SK-N-MC (cell line): ENCODE data around the gene LRMDA.

ENCODE experiments used
- EZH2 ChIP-seq: fragments of 200-600 bp; sonication (generic); IDR thresholded peaks from one replicate; pipeline ENCODE4 v1.6.1; 2017; ENCODE audit warnings: antibody characterized with exemption
- POLR2AphosphoS5 ChIP-seq: IDR thresholded peaks from 2 replicates; pipeline ENCODE4 v1.6.1; 2012; ENCODE audit warnings: mild to moderate bottlenecking, low read depth, low read length, borderline replicate concordance

DNA sequence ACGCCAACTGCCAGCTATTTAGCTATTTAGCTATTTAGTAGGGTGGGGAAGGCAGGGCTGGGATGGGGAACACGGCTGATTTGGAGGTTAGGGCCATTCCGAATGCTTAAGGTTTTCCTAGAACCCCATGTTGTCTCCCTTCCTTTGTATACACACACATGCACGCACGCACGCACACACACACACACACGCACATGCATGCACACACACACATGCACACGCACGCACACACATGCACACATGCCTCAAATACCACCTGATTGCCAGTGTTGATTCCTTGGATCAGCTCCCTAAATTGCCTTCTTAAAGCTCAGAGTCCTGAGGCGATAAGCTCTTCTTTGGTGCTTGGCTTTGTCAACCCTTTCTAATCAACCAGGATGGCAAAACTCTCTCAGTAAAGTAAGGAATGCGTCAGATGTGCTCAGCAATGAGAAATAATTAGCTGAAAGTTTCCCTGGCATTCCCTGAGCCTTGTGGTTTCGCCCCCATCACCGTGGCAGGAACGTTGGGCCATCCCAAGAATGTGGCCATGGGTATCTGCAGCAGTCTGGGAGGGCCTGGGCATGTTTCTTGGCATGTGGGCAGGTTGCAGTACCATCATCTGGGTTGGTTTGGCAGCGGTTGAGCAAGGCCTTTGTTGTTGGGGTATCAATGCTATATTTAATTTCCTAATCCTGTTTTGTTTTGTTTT, 305.6 kb downstream of the LRMDA start:
- TF ChIP-seq POLR2AphosphoS5, result no peak
- TF ChIP-seq EZH2, result no peak
